Measurements from ENCODE around the gene ULK1. TPM values are rescaled to one million over a fixed set of nuclear protein-coding genes. Genes with fewer than 3 reads are reported as not detected.

ULK1 gene
- polyA plus RNA-seq, 1 donor (not counting 4 experiments of a cell fraction or from before 2014, with no cell fraction given) = 2.3 TPM

DNA sequence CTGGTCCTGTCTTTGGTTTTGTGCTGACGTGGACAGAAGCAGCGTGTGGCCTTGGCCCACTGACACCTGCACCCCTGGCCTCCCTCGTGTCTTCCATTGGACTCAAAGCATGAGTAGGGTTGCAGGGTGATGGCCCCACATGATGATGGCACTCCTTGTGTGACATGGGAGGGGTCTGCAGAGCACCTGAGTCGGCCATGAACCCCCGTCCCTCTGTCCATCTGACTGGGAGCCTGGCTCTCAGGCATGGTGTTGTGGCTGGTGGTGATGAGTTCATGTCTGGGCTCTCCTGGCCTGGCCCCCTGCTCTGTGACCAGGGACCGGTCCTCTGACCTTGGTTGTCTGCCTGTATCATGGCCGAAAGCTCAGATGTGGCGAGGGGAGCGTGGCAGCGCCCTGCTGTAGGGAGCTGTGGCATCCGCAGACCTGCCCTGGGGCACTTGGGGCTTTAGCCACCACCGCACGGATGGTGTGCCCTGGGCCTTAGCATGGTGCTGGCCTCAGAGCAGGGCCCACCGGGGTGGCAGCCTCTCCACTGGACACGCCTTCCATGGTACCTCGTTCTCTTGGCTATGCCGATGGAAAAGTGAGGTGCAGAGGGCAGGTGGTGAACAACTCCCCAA lies 16.7 kb downstream of the ULK1 start:
- Histone ChIP-seq H3K9ac (ENCODE audit: control insufficient read depth, extremely low read depth, insufficient read depth, low read length) (no peak overlapping the region), H3K4me1 (ENCODE audit: control insufficient read depth, extremely low read depth, insufficient read depth, low read length) (no peaks in the 10 kb centered on the region), H3K9me3 (ENCODE audit: control insufficient read depth, low read depth, low read length) (no peaks in the 10 kb centered on the region), H2AFZ (ENCODE audit: control insufficient read depth, low read length) (no peak overlapping the region), H3K4me2 (ENCODE audit: control insufficient read depth, extremely low read depth, insufficient read depth, low read depth, low read length) (no peak overlapping the region), H3K36me3 (ENCODE audit: control insufficient read depth in 2 of 2, extremely low read depth in 1 of 2, insufficient read depth in 2 of 2, low read length in 2 of 2) (peaks cover 0 to 26% of the 10 kb centered on the region in 2 experiments), H3K9me1 (ENCODE audit: control insufficient read depth, extremely low read depth, insufficient read depth, low read length) (no peaks in the 10 kb centered on the region), H4K20me1 (ENCODE audit: control insufficient read depth, extremely low read depth, insufficient read depth, low read length) (no peaks in the 10 kb centered on the region), H3K27me3 (ENCODE audit: control insufficient read depth, extremely low read depth, insufficient read depth, low read length) (no peaks in the 10 kb centered on the region), H3K27ac (ENCODE audit: control insufficient read depth, insufficient read depth, low read length) (no peak overlapping the region), H3K4me3 (ENCODE audit: control insufficient read depth in 2 of 3, extremely low read depth in 1 of 3, insufficient read depth in 2 of 3, low read depth in 1 of 3, low read length in 3 of 3) (no peak overlapping the region), H3K79me2 (ENCODE audit: control insufficient read depth, insufficient read depth, low read length) (no peaks in the 10 kb centered on the region)
- dilution Hi-C loops (cut with MboI; ENCODE audit: extremely low pct_ligation_motif_present, low sequenced_read_pairs) = no loop called here
- DNase-seq (ENCODE audit: low read depth, low spot score) (no peak), FAIRE-seq (no peak)
- TF ChIP-seq EZH2 (IDR thresholded peaks at IDR 0.05; ENCODE audit: low read length) = no peak
- TF ChIP-seq, protein P1, sequence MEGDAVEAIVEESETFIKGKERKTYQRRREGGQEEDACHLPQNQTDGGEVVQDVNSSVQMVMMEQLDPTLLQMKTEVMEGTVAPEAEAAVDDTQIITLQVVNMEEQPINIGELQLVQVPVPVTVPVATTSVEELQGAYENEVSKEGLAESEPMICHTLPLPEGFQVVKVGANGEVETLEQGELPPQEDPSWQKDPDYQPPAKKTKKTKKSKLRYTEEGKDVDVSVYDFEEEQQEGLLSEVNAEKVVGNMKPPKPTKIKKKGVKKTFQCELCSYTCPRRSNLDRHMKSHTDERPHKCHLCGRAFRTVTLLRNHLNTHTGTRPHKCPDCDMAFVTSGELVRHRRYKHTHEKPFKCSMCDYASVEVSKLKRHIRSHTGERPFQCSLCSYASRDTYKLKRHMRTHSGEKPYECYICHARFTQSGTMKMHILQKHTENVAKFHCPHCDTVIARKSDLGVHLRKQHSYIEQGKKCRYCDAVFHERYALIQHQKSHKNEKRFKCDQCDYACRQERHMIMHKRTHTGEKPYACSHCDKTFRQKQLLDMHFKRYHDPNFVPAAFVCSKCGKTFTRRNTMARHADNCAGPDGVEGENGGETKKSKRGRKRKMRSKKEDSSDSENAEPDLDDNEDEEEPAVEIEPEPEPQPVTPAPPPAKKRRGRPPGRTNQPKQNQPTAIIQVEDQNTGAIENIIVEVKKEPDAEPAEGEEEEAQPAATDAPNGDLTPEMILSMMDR (optimal IDR thresholded peaks at IDR 0.05 in 1 of 3, IDR thresholded peaks at IDR 0.05 in 1 of 3, conservative IDR thresholded peaks at IDR 0.05 in 1 of 3; ENCODE audit: extremely low read depth in 1 of 3, insufficient read depth in 2 of 3, low read length in 3 of 3) = no peak

DNA sequence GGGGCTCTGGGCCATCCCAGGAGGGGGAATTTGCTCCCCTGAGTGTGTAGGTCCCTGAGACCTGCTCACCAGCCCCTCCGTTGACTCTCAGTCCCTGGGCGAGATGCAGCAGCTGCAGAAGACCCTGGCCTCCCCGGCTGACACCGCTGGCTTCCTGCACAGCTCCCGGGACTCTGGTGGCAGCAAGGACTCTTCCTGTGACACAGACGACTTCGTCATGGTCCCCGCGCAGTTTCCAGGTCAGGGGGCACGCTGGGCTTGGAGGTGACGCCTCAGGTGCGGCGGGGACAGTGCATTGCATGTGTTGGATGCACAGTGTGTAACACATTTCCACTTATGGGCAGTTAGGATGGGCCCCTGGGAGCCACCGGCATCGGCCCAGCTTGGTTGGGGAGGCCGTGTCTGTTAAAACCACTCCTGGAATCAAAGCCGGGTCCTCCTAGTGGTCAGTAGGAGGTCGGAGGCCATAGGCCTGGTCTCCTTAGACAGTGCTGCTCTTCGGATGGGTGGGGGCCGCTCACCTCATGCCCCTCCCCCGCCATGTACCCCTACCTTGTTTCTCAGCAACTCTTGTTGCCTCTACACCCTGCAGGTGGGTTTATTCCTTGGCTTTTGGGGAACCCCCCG lies 17.5 kb downstream of the ULK1 start:
- H2AFZ ChIP-seq (ENCODE audit: control insufficient read depth, low read length) = no peak overlapping the region
- H3K27ac ChIP-seq (ENCODE audit: control insufficient read depth, insufficient read depth, low read length) = no peak overlapping the region
- dilution Hi-C loops (cut with MboI; ENCODE audit: extremely low pct_ligation_motif_present, low sequenced_read_pairs) = no loop called here
- no peak for TF ChIP-seq EZH2 (IDR thresholded peaks at IDR 0.05; ENCODE audit: low read length)
- TF ChIP-seq, protein P1 (optimal IDR thresholded peaks at IDR 0.05 in 1 of 3, IDR thresholded peaks at IDR 0.05 in 1 of 3, conservative IDR thresholded peaks at IDR 0.05 in 1 of 3; ENCODE audit: extremely low read depth in 1 of 3, insufficient read depth in 2 of 3, low read length in 3 of 3) = no peak
- FAIRE-seq (no peak), DNase-seq (ENCODE audit: low read depth, low spot score) (no peak)
- H3K9me3 ChIP-seq (ENCODE audit: control insufficient read depth, low read depth, low read length) = no peaks in the 10 kb centered on the region
- H3K4me3 ChIP-seq (ENCODE audit: control insufficient read depth in 2 of 3, extremely low read depth in 1 of 3, insufficient read depth in 2 of 3, low read depth in 1 of 3, low read length in 3 of 3) = no peak overlapping the region
- no peaks in the 10 kb centered on the region for H4K20me1 ChIP-seq (ENCODE audit: control insufficient read depth, extremely low read depth, insufficient read depth, low read length)
- no peaks in the 10 kb centered on the region for H3K4me1 ChIP-seq (ENCODE audit: control insufficient read depth, extremely low read depth, insufficient read depth, low read length)
- H3K9me1 ChIP-seq (ENCODE audit: control insufficient read depth, extremely low read depth, insufficient read depth, low read length) = no peaks in the 10 kb centered on the region
- no peaks in the 10 kb centered on the region for H3K27me3 ChIP-seq (ENCODE audit: control insufficient read depth, extremely low read depth, insufficient read depth, low read length)
- peaks cover 0 to 32% of the 10 kb centered on the region in 2 experiments for H3K36me3 ChIP-seq (ENCODE audit: control insufficient read depth in 2 of 2, extremely low read depth in 1 of 2, insufficient read depth in 2 of 2, low read length in 2 of 2)
- no peaks in the 10 kb centered on the region for H3K79me2 ChIP-seq (ENCODE audit: control insufficient read depth, insufficient read depth, low read length)
- no peak overlapping the region for H3K4me2 ChIP-seq (ENCODE audit: control insufficient read depth, extremely low read depth, insufficient read depth, low read depth, low read length)
- no peak overlapping the region for H3K9ac ChIP-seq (ENCODE audit: control insufficient read depth, extremely low read depth, insufficient read depth, low read length)
